HEK293 (cell line): ENCODE measurements around the gene DNAJB8.

Experiments
- SP7 ChIP-seq: fragments of 450-650 bp; formaldehyde crosslinking; IDR thresholded peaks from 2 replicates; pipeline ENCODE4 v1.5.1; 2016; ENCODE audit warnings: missing biosample characterization, missing genetic modification characterization
- ZBTB20 ChIP-seq: fragments of 450-650 bp; formaldehyde crosslinking; IDR thresholded peaks from 2 replicates; pipeline ENCODE4 v1.5.1; 2016; ENCODE audit warnings: missing biosample characterization, missing genetic modification characterization
- ZNF558 ChIP-seq: fragments of 450-650 bp; formaldehyde crosslinking; IDR thresholded peaks from 2 replicates; pipeline ENCODE4 v1.5.1; 2016; ENCODE audit warnings: missing biosample characterization, missing genetic modification characterization

DNA sequence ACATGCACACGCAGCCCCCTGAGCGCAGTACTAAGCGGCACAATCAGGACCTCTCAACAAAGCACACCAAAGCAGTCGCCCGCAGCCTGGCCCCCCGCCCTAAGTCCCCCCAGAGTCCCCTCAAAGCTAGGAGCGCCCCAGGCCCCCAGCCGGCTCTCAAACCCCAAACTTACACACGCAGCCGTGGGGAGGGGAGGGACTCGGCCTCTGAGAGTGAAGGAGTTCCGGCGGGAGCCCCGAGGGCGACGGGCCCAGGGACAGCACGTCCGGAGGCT lies 20.8 kb upstream of the DNAJB8 start:
- TF ChIP-seq SP7 (tag by site-specific recombination) (no peak), ZNF558 (tag by site-specific recombination) (no peak), ZBTB20 (no peak)
